GM18498 (cell line): Measurements from ENCODE around the gene ADGRA1.
"Not testable (repeated sequence)": the region's sequence is repeated elsewhere in the genome, so short reads cannot be mapped to it uniquely, and the experiment has no call there.

Experiments
- ATAC-seq: cut with Tn5 transposase; IDR thresholded peaks from one replicate; pipeline ENCODE4 v1.9.1; 2021; ENCODE audit warnings: mild to moderate bottlenecking, moderate library complexity; ENCODE audit not compliant: unreplicated experiment

The ADGRA1 gene

GRCh38 chr10:133087679-133088178 lies at the start of gene ADGRA1:
TSS of gene ADGRA1 (plus strand) at chr10:133087924. CDS start at chr10:133088910, 986 bp downstream.
- ATAC-seq: no peak

GRCh38 chr10:133038036-133038823 lies 49.5 kb upstream of the ADGRA1 start:
- ATAC-seq: no peak

GRCh38 chr10:133039107-133039802 lies 48.5 kb upstream of the ADGRA1 start:
- ATAC-seq: no peak

- ATAC-seq: no peak
Observed at GRCh38 chr10:133039803-133040165, 47.9 kb upstream of the ADGRA1 start.

GRCh38 chr10:133040198-133040597 lies 47.5 kb upstream of the ADGRA1 start:
- no peak for ATAC-seq

GRCh38 chr10:133041101-133041500 lies 46.6 kb upstream of the ADGRA1 start:
- ATAC-seq: no peak

GRCh38 chr10:133042061-133042460 lies 45.7 kb upstream of the ADGRA1 start:
- ATAC-seq: no peak

- no peak for ATAC-seq
Observed at GRCh38 chr10:133042816-133043215, 44.9 kb upstream of the ADGRA1 start.

- ATAC-seq: no peak
Observed at GRCh38 chr10:133043541-133044225, 44.0 kb upstream of the ADGRA1 start.

- no peak for ATAC-seq
Observed at GRCh38 chr10:133044401-133044811, 43.3 kb upstream of the ADGRA1 start.

- ATAC-seq: no peak
Observed at GRCh38 chr10:133045556-133046389, 42.0 kb upstream of the ADGRA1 start.

- ATAC-seq: no peak
Observed at GRCh38 chr10:133046390-133046765, 41.3 kb upstream of the ADGRA1 start.

GRCh38 chr10:133047526-133048123 lies 40.1 kb upstream of the ADGRA1 start:
- ATAC-seq: no peak

GRCh38 chr10:133048266-133048665 lies 39.5 kb upstream of the ADGRA1 start:
- no peak for ATAC-seq

- ATAC-seq: no peak
Observed at GRCh38 chr10:133048926-133049325, 38.8 kb upstream of the ADGRA1 start.

- ATAC-seq: no peak
Observed at GRCh38 chr10:133049639-133050038, 38.1 kb upstream of the ADGRA1 start.

GRCh38 chr10:133050371-133050770 lies 37.4 kb upstream of the ADGRA1 start:
- ATAC-seq: no peak

- no peak for ATAC-seq
Observed at GRCh38 chr10:133052076-133052475, 35.6 kb upstream of the ADGRA1 start.

GRCh38 chr10:133053527-133054133 lies 34.1 kb upstream of the ADGRA1 start:
- not testable (repeated sequence) for ATAC-seq

GRCh38 chr10:133055470-133055869 lies 32.3 kb upstream of the ADGRA1 start:
- ATAC-seq: no peak
